ELR (cell line): Measurements from ENCODE around the gene NBL1.
A peak's percentile ranks its signal among the peaks of the same experiment; 100 is the strongest.

Experiments
- DNase-seq: peaks from one replicate; pipeline ENCODE4 v3.0.0-alpha.2; 2015; ENCODE audit warnings: low read depth

Gene NBL1, protein sequence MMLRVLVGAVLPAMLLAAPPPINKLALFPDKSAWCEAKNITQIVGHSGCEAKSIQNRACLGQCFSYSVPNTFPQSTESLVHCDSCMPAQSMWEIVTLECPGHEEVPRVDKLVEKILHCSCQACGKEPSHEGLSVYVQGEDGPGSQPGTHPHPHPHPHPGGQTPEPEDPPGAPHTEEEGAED

DNA sequence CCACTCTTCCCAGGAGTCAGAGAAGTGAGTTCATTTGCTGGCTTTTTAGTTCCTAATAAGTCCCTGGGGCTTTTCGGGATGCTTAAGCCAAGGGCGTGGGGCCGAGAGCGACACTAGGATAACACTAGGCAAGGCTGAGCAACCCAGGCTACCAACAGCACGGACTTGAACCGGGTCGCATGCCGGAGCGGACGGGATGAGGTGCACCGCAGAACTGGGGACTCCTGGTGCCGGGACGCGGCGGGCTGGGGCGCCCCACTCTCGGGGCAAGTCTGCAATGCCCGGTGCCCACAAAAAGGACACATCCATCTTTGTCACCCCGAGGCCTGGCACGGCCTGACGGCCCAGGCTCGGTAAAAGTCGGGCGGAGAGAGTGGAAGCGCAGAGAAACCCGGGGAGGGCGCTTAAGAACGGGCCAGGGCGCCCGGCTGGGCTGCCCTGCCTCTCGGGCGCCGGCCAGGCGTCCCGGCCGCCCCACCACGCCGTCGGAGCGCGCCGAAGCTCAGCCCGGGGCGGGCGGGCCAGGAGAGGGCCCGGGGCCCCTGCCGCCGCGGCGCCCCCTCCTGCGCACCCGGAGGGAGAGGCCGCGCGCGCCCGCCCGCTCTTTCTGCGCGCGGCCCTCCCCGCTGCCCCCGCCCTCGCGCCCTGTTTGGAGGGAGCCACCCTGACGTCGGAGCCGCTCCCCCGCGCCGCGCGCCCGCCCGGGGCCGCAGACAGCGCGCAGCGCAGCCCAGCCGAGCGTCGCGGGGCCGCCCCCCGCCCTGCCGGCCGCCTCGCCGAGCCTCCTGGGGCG lies at the start of gene NBL1:
TSS of gene NBL1 (plus strand) at position 710 of the 793 bp plus-strand sequence. CDS start 10,720 bp downstream, outside the sequence.
- peak; percentile 69 for DNase-seq

DNA sequence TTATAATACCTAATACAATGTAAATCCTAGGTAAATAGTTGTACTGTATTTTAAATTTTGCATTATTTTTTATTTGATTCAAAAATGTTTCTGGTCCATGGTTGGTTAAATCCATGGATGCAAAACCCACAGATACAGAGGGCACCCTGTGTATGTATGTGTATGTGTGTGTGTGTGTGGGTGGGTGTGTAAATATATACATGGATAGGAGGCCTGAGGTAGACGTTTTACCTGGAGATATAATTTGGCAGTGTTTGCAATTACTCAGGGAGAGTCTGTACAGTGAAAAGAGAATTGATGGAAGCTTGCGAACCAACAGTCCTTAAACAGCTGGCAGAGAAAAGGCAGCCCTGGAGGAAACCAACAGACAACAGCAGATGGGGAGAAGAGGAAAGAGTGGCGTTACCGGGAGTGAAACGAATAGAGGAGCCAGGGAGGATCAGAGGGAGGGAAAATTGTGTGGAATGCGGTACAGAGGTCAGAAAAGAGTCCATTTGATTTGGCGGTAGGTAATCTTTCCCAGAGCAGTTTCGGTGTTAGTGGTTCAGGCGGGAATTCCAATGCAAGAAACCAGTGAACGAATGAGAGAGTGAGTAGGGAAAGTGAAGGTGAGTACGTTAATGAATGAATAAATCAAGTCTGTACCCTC lies 47.9 kb upstream of the NBL1 start:
- DNase-seq = no peak

DNA sequence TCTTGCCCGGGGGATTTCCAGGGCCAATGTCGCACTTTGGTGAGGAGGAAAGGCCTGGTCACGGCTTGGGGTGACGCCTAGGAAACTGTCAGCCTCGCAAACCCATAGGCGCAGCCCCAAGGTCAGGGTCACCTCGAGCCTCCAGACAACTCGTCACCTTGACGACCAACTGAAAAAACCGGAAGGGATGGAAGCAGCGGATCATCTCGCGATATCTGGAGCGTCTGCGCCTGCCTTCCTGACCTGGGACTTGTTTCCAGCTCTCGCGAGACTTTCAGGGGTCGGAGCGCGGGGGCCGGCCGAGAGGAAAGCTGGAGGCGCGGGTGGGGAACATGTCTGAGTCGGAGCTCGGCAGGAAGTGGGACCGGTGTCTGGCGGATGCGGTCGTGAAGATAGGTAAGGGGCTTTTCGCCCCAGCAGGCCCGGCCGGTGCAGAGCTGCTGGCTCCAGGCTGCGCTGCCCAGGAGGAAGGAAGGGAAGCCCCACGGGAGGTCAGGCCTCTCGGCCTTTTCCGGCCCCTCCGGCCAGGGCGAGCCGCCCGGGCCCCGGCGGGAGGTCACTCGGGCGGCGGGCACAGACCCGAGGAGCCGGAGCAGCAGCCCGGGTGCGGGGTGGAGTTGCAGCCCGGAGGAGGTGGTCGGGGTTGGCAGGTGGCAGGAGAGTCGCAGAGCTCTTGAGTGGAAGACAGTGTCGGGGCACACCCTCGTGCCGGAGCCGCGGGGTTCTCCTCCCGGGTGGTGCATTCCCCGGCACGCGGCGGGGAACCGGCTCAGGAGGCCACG lies 47.2 kb upstream of the NBL1 start:
- peak; percentile 98 for DNase-seq

DNA sequence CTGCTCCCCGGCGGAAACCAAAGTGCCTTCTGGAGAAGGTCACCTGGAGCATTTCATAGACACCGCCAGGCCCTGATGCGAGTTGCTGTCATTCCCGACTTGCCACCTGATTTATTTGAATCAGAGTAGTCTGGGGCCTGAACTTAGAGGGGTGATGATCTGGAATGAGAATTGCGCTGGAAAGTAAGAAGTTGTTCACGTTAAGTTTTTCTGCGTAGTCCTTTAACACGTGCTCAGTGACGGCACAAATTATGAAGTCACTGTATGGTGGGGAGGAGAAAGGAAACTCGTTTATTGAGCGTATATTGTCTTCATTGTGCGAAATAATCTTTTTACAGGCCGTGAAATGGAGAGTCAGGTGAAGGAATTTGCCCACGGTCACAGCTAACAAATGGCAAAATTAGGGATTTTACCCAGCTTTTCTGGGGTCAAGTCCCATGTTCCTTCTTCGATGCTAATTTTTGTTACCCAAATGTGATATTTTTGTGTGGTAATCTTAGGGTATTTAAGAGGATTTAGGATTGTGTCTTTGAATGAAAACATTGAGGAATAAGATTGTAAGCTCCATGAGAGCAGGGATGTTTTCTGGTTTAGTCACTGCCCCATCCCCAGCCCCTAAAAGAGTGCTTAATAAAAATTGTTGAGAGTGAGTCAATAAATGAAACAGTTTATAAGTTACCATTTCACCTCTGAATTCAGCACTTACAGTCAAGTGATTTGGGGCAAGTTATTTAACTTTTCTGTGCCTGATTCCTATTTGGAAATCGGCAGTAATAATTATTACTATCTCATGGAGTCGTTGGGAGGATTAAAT lies 46.4 kb upstream of the NBL1 start:
- peak; percentile 59 for DNase-seq

DNA sequence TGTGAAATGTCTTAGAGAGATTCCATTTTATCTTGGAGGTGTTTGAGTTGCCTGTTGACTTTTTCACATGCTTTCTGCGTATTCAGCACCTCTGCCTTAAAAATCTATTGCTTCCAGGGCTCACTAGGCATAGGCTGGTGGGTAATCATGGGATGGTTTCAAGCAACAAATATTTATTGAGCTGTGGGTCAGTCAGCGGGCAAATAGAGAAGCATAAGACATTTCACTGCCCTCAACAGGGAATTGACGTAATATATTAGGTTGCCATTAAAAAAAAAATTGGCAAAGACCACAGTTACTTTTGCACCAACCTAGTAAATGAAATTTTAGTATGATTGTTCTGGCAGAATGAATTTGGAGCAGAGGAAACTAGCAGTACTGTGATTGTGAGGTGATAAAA lies 44.3 kb upstream of the NBL1 start:
- DNase-seq = no peak

DNA sequence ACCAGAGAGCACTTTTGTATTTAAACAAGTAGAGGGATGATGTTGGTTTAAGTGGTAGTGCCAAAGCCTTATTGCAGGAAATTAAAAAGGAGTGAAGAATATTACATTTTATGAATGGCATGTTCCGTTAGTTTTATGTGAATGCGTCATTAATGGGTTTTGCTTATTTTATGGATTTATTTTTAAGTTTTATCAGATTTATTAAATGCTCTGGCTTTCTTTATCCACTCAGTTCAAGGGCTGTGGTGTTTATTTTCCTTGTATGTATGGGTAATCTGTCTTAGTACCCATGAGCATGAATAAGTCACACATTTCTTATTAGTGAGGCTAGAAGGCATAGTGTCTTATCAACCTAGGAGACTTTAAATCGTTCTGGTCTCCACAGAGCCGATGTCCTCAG lies 41.6 kb upstream of the NBL1 start:
- no peak for DNase-seq

DNA sequence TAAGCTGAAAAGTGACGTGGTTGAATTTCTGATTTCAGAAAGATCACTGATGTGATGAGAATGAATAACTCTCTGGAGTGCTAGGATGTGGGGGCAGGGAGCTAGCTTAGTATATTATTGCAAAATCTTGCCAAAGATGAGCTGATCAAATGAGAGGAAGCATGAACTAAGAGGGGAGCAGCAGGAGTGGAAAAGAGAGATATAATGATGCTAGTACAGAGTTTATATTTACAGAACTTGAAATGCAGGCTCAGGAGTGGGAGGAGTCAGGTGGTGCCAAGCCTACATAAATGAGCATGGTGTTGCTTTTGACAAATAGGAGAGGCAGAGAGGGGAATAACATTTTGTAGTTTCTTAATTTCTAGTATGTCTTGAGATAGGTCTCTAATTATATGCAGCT lies 38.1 kb upstream of the NBL1 start:
- DNase-seq = no peak

DNA sequence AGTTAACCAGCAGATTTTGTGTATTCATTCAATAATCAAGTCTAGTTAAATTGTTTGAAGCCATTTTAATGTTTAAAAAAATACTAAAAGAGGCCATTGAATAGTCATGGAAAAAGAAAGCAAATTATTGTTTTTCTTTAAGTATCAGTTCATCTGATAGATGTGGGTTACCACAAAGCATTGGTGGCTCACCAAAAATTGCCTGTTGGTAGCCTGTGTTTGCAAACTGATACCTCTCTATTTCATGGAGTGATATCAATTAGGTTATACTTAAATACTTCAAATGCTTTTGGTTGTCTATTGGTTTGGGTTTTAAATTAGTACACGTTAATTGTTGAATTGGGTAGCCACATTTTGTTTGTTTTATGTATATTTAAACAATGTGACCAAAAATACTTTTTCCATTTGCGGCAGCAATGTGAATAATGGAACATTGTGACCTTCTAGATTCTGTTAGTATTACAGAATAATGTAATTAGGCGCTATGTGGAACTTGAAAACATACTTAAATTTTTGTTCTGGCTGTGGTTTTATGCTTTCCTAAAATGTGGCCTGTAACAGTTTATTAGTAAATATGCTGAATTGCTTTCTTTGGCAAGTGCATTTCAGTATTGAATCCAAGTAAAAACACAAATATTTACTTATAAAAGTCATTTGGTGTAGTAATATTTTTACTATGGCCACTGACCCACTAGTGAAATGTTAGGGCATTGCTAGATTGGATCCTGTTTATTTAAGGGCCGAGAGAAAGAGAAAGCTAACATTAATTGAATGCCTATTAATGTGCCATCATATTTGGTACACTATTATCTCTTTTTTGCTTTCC lies 37.1 kb upstream of the NBL1 start:
- DNase-seq = no peak

DNA sequence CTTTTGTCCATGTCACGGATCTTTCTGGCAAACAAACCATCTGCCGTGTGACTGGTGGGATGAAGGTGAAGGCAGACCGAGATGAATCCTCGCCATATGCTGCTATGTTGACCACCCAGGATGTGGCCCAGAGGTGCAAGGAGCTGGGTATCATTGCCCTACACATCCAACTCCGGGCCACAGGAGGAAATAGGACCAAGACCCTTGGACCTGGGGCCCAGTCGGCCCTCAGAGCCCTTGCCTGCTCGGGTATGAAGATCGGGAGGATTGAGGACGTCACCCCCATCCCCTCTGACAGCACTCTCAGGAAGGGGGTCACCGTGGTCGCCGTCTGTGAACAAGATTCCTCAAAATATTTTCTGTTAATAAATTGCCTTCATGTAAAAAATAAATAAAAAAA lies 35.9 kb upstream of the NBL1 start:
- no peak for DNase-seq

DNA sequence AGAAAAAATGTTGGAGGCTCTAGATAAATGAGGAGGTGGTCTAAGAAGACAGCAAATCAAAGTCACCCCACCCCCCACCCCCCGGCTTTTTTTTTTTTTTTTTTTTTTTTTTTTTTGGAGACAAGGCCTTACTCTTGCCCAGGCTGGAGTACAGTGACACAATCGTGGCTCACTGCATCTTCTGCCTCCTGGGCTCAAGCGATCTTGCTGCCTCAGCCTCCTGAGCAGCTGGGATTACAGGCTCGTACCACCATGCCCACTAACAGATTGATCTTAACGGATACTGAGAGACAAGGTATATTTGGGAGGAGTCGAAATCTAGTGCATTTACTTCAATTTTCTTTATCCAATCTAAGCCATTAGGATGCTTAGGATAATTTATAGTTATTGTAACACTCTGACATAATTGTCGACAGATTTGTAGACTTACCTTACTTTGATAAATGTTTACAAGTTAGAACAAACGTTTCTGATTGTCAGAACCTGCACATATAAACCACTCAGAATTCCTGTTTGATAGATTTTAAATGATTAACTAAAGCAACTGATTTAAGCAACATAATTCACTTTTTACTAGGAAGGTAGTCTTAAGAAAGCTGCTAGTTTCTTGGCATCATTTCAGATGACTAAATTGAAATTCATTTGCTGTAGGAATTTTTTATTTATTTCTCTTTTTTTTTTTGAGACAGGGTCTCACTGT lies 33.7 kb upstream of the NBL1 start:
- DNase-seq = no peak

DNA sequence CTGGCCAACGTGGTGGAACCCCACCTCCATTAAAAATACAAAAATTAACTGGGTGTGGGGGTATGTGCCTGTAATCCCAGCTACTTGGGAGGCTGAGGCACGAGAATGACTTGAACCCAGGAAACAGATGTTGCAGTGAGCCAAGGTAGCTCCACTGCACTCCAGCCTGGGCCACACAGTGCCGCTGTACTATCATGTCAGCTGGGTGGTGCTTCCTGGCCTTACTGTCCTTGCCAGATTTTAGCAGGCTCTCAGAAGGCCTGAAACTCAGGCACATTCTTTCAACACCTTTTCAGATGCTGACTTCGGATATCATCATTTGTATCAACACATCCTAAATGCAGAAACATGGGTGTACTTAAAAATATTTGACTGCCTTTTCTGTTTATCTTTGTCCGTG lies 31.6 kb upstream of the NBL1 start:
- DNase-seq = no peak

DNA sequence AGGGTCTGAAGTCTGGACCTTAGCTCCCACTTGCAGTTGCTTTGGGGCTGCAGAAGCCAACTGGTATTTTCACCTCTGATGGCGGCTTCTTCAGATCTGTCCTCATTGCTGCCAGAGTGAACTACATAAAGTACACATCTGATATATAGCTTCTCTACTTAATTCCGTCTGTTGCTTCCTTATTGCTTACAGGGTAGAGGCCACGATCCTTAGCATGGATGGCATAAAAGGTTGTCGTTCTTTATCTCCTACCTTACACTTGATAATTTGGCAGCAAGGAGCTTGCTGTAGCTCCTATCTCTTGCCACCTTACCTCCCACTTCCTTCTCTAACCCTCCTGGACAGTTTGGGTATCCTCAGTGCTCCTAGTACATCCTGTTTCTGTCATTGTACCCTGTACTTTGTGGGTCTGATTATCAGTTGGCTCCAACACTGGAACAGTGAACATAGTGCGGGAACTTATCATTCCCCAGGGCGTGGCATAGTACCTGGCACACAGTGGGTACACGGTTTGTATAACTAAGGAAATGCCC lies 30.9 kb upstream of the NBL1 start:
- DNase-seq = no peak

DNA sequence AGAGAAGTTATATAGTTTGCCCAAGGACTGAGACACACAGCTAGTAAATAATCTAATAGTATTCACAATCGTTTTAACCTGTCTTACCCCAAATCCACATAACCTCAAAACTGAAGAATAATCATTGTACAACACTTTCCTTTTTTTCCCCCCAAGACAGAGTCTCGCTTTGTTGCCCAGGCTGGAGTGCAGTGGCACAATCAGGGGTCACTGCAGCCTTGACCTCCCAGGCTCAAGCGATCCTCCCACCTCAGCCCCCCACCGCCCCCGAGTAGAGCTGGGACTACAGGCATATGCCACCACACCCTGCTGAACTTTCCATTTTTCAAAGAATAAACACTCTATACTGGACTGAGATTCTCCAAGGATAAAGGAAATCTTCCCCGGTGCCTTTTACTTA lies 28.7 kb upstream of the NBL1 start:
- no peak for DNase-seq

DNA sequence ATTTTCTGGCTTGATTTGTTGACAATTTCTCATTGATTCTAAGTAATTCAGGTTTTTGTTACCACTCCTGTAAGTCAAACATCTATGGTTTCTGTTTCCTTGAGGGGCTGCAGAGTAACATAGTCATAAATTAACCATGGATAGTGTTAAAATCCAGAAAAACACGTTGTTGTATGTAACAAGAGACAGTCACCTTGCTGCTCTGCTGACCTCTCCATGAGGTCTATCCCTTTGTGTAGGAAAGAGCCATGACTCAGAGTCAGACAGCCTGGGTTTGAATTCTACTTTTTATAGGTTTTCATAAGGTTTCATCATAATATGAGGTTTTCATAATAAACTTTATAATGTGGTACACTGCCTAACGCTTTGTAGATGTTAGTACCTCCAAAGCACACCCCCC lies 27.6 kb upstream of the NBL1 start:
- DNase-seq = peak; percentile 61

DNA sequence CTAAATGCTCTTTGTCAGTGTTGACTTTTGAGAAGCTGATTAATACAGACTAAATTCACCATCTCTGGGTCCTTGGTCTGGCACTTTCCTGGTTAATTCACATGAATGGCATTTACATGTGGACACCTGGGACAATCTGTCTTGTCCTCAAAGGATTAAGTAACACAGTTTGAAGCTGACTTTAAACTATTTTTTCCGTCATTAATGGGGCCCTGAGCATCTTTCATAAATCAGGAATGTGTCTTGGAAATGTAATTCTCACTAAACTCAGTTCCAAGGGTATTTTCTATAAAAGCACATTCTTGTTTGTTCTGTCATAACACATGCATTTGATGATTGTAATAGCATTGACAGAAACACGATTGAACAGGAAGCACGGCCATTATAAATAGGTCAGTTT lies 26.7 kb upstream of the NBL1 start:
- peak; percentile 25 for DNase-seq

DNA sequence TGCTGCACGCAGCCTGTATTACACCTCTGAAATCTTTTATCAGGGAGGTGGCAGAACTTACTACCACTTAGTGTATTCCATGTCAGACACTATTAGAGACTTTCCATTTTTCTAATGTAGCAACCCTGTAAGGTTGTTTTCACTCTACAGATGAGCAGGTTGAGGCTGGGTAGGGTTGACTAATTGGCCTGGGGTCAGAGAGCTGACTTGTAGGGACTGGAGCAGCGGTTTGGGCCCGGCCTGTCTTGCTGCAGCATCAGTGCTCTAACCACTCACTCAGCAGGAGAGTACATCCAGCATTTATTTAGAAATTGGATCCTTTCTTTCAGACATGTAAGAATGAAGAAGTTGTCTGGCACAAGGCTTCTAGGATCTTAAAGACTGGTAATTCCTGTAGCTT lies 25.7 kb upstream of the NBL1 start:
- DNase-seq = no peak

DNA sequence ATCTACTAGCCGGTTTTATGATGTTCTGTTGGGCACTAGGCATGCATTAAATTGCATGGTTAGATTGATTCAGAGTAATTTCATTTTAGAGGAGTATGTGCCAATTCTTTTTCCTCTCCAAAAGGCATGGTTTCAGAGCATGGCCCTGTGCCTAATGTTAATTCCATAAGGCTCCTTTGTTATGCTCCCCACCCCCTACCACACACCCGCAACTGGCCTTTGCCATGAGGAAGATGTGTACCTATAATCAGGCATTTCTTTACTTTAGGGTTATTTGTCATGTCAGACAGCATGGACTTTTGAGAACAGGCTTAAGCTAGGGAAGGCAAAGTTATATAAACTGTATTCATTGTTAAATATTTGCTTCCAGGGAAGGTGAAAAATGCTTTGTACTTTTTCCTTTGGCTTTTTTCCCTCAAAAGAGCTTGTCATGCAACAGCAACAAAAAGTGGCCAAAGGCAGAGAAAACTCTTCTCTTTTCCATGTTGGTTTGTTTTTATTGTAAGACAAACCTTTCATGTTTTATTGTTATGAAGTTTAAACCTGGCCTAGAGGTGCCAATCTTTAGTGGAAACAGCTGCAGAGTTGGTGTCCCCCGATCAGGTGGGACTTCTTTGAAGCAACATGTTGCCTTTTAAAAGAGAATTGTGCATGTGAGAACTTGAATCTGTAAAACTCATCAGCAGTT lies 24.3 kb upstream of the NBL1 start:
- no peak for DNase-seq

DNA sequence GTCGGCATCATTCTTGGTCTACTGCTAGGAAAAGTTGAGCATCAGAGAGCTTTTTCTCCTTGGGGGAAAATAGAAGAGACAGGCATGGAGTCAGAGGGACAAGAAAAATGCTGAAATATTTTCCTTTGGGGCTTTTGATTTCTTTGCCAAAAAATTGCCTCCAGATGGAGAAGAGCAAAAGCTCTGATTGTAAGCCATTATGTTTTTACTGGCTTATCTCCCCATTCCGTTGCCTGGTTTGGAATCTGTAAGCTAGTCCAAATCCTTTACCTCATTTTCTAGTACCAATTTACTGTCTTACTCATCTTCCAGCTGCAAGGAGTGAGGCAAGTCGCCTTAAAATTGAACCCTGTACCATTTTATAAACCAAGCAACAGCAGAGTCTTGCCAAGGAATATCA lies 23.3 kb upstream of the NBL1 start:
- no peak for DNase-seq

DNA sequence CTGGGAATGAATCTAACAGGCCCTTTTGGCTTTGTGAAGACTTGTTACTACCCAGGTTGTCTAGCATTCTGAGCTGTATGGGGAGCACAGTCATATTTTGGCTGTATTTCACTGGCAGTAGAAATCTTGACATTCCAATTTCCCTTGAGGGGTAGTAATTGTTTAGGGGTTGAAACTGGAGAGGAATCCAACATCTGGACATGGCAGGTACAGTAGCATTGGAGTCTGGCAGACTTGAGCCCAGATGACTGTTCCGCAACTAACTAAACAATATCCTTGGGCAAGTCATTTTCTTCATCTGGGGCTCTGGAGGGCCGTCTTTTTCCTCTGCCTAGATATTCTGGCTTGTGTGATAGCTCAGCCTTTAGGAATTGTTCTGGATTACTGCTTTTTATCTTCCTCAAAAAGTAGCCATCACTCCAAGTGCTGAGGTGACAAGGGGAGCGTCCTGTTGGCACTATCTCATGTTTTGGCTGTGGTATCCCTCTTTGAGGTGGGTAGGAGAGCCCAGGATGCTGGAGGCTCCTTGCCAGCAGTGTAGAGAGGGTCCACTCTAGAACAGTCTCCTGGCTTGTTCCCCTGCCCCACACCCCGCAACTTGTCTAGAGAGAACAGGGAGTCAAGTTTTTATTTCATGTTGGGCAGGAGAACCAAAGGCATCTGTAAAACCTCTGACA lies 22.7 kb upstream of the NBL1 start:
- DNase-seq = no peak
